Stomach (tissue), 4 donors: ENCODE measurements around the gene SECISBP2.

Experiments used
- EP300 ChIP-seq: sonication (generic); formaldehyde crosslinking; IDR thresholded peaks from one replicate; pipeline ENCODE4 v1.6.1; 2017; ENCODE audit warnings: antibody characterized with exemption
- POLR2A ChIP-seq, 4 donors: fragments of 450-650 bp; IDR thresholded peaks; one replicate each; pipeline ENCODE4 v1.6.1; 2016; ENCODE audit warnings: antibody characterized with exemption in 4 of 4, control low read depth in 2 of 4, mild to moderate bottlenecking in 1 of 4, moderate library complexity in 1 of 4
- TF ChIP-seq, protein P1 (sequence below), 7 experiments: fragments of 450-650 bp in 4 of 7; fragments of 200-600 bp in 3 of 7; sonication (generic) in 3 of 7; IDR thresholded peaks; one replicate each; pipeline ENCODE4 v1.5.1; 2016 to 2019; ENCODE audit warnings: antibody characterized with exemption in 7 of 7, control low read depth in 2 of 7, mild to moderate bottlenecking in 1 of 7

DNA sequence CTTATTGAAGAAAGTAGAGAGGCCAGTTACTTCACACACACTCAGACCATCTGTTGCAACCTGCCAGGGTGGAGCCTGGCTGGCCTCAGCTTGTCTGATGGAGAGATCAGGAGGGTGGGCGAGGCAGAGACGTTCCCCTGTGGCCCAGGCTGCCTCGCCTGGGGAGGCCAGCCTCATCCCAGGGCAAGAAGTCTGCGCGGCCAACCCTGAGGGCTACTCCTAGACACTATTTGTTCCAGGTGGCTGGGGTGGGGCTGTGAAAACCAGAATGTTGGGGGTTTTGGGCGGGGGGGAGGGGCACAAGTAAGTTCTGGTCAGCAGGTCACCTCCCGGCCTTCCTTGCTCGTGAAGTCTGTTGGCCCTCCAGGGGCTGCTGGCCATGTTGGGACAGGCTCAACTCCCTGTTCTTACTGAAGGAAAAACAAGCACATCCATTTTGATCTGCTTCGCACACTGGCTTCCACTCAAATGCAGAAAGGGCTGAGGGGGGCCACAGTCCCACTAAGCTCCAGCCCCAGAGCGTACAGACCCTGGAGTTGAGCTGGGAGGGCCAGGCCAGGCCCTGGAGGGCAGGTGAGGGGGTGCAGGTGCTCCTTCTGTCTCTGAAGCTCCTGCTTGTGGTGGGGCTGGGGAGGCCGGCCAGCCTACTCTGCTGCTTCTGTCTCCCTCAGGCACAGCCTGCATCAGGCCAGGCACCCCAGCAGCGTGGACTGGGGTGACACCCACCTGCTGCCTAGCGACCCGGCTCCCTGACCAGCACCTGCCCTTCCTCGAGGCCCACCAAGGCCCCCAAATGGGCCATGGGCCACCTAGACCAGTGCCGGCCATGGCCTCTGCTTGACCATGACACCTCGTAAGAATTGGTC lies 46.6 kb downstream of the SECISBP2 start:
- TF ChIP-seq EP300 (no peak), POLR2A (IDR thresholded peaks at IDR 0.05) (no peak)
- TF ChIP-seq, protein P1, sequence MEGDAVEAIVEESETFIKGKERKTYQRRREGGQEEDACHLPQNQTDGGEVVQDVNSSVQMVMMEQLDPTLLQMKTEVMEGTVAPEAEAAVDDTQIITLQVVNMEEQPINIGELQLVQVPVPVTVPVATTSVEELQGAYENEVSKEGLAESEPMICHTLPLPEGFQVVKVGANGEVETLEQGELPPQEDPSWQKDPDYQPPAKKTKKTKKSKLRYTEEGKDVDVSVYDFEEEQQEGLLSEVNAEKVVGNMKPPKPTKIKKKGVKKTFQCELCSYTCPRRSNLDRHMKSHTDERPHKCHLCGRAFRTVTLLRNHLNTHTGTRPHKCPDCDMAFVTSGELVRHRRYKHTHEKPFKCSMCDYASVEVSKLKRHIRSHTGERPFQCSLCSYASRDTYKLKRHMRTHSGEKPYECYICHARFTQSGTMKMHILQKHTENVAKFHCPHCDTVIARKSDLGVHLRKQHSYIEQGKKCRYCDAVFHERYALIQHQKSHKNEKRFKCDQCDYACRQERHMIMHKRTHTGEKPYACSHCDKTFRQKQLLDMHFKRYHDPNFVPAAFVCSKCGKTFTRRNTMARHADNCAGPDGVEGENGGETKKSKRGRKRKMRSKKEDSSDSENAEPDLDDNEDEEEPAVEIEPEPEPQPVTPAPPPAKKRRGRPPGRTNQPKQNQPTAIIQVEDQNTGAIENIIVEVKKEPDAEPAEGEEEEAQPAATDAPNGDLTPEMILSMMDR (IDR thresholded peaks at IDR 0.05), result no peak
